IMR-90 (cell line): Measurements from ENCODE around the gene C11orf42. TPM values are rescaled to one million over a fixed set of nuclear protein-coding genes. Genes with fewer than 3 reads are reported as not detected.

ENCODE experiments used
- ATAC-seq: fragments of 200-7000 bp; cut with Tn5 transposase; 2 replicates; pipeline ENCODE4 v1.9.1; 2020; ENCODE audit warnings: low read depth, mild to moderate bottlenecking, moderate library complexity
- BruUV-seq: library from RNA; stranded (reverse); fragments of 400-500 nt; replicated peaks from 2 replicates; lab custom pipeline; 2021; lab: Mats Ljungman, UMichigan
- CTCF ChIA-PET: fragments of 300-600 bp; formaldehyde crosslinking; extraction: SDS; loops from one replicate; lab custom pipeline; 2021; ENCODE audit warnings: antibody characterized with exemption; lab: Yijun Ruan, JAX
- POLR2A ChIA-PET: fragments of 300-600 bp; sonication (Branson Sonifier 250); formaldehyde crosslinking; loops from one replicate; lab custom pipeline; 2022; ENCODE audit warnings: antibody characterized with exemption; ENCODE audit not compliant: unreplicated experiment; lab: Charles Lee
- DNase-seq: peaks from one replicate; pipeline ENCODE4 v3.0.0; 2013
- H2AFZ ChIP-seq: replicated peaks from 2 replicates; pipeline ENCODE3; 2013; ENCODE audit warnings: low read length, mild to moderate bottlenecking; ENCODE audit not compliant: poor library complexity
- H2AK5ac ChIP-seq: 2 replicates; pipeline ENCODE4 v1.6.1; 2013; ENCODE audit warnings: low read depth, low read length, inconsistent platforms
- H2AK9ac ChIP-seq: replicated peaks from 2 replicates; pipeline ENCODE3; 2013; ENCODE audit warnings: mild to moderate bottlenecking, low read depth, low read length, moderate library complexity; ENCODE audit not compliant: poor library complexity
- H2BK120ac ChIP-seq: 2 replicates; pipeline ENCODE4 v1.6.1; 2013; ENCODE audit warnings: low read depth, low read length, inconsistent platforms
- H2BK15ac ChIP-seq: 3 replicates; pipeline ENCODE4 v1.6.1; 2013; ENCODE audit warnings: low read depth, low read length, inconsistent platforms
- H2BK20ac ChIP-seq: 2 replicates; pipeline ENCODE4 v1.6.1; 2013; ENCODE audit warnings: low read depth, mild to moderate bottlenecking, inconsistent platforms, low read length, moderate library complexity
- H2BK5ac ChIP-seq: 2 replicates; pipeline ENCODE4 v1.6.1; 2013; ENCODE audit warnings: mild to moderate bottlenecking, low read depth, low read length, inconsistent platforms; ENCODE audit not compliant: poor library complexity, severe bottlenecking
- H3K14ac ChIP-seq: replicated peaks from 2 replicates; pipeline ENCODE4 v1.6.1; 2013; ENCODE audit warnings: low read depth, low read length, inconsistent platforms
- H3K18ac ChIP-seq: 2 replicates; pipeline ENCODE4 v1.6.1; 2013; ENCODE audit warnings: low read depth, low read length, control low read depth
- H3K23ac ChIP-seq: 2 replicates; pipeline ENCODE4 v1.6.1; 2013; ENCODE audit warnings: low read depth, low read length, inconsistent platforms
- H3K27ac ChIP-seq: 2 replicates; pipeline ENCODE4 v1.5.1; 2013; ENCODE audit warnings: mild to moderate bottlenecking, control low read depth, low read length; ENCODE audit not compliant: insufficient read depth
- H3K27me3 ChIP-seq: 2 replicates; pipeline ENCODE4 v1.6.1; 2013; ENCODE audit warnings: low read length; ENCODE audit not compliant: control insufficient read depth, insufficient read depth
- H3K36me3 ChIP-seq: 2 replicates; pipeline ENCODE4 v1.6.1; 2013; ENCODE audit warnings: low read length, mixed read lengths; ENCODE audit not compliant: control insufficient read depth, insufficient read depth
- H3K4ac ChIP-seq: 2 replicates; pipeline ENCODE4 v1.6.1; 2013; ENCODE audit warnings: low read depth, low read length, inconsistent platforms
- H3K4me1 ChIP-seq: 2 replicates; pipeline ENCODE4 v1.6.1; 2013; ENCODE audit warnings: low read length, mixed read lengths; ENCODE audit not compliant: control insufficient read depth, insufficient read depth
- H3K4me2 ChIP-seq: 2 replicates; pipeline ENCODE4 v1.6.1; 2013; ENCODE audit warnings: low read depth, mild to moderate bottlenecking, control low read depth, low read length, moderate library complexity
- H3K4me3 ChIP-seq: 2 replicates; pipeline ENCODE4 v1.5.1; 2013; ENCODE audit warnings: low read depth, mild to moderate bottlenecking, control low read depth, low read length, moderate library complexity; ENCODE audit not compliant: insufficient read depth
- H3K56ac ChIP-seq: 2 replicates; pipeline ENCODE4 v1.6.1; 2013; ENCODE audit warnings: low read length, inconsistent platforms; ENCODE audit not compliant: insufficient read depth; ENCODE audit errors: extremely low read depth
- H3K79me1 ChIP-seq, 2 experiments: 2 replicates each; pipeline ENCODE4 v1.6.1; 2013; ENCODE audit warnings: low read length in 2 of 2, inconsistent platforms in 1 of 2, low read depth in 1 of 2
- H3K9ac ChIP-seq: 2 replicates; pipeline ENCODE4 v1.6.1; 2013; ENCODE audit warnings: low read depth, low read length, control low read depth
- H3K9me1 ChIP-seq: 2 replicates; pipeline ENCODE4 v1.6.1; 2013; ENCODE audit warnings: low read length, inconsistent platforms; ENCODE audit not compliant: insufficient read depth
- H3K9me3 ChIP-seq: 2 replicates; pipeline ENCODE4 v1.6.1; 2013; ENCODE audit warnings: low read length; ENCODE audit not compliant: control insufficient read depth, insufficient read depth
- H4K20me1 ChIP-seq: 2 replicates; pipeline ENCODE4 v1.6.1; 2013; ENCODE audit warnings: low read length, inconsistent platforms; ENCODE audit not compliant: insufficient read depth
- H4K5ac ChIP-seq: 2 replicates; pipeline ENCODE4 v1.6.1; 2013; ENCODE audit warnings: mild to moderate bottlenecking, low read depth, low read length, control low read depth
- H4K8ac ChIP-seq, 2 experiments: 2 replicates each; pipeline ENCODE4 v1.6.1; 2013; ENCODE audit warnings: low read depth in 2 of 2, low read length in 2 of 2, control low read depth in 1 of 2, inconsistent platforms in 1 of 2
- H4K91ac ChIP-seq: 2 replicates; pipeline ENCODE4 v1.6.1; 2013; ENCODE audit warnings: low read depth, low read length, inconsistent platforms; ENCODE audit not compliant: insufficient read depth
- CEBPB ChIP-seq: IDR thresholded peaks from 2 replicates; pipeline ENCODE4 v1.6.1; 2012; ENCODE audit warnings: low read depth, low read length, improper control_type of control experiment
- WGBS, 2 experiments: methylation state at CpG; one replicate each; pipeline versions ENCODE4 v1.1.5 to v1.1.7; 2013; ENCODE audit warnings: missing lambda C conversion rate in 2 of 2; ENCODE audit not compliant: insufficient read length in 1 of 2; ENCODE audit errors: extremely low coverage in 2 of 2; 5-methylcytosine and 5-hydroxymethylcytosine counted together
- dilution Hi-C: fragments of 300-500 bp; cut with HindIII; formaldehyde crosslinking; loops from one replicate; pipeline ENCODE4 v1.14.3; 2018; ENCODE audit warnings: low sequenced_read_pairs; ENCODE audit not compliant: unreplicated experiment
- in situ Hi-C: fragments of 300-500 bp; cut with MboI; formaldehyde crosslinking; loops from 3 replicates; pipeline ENCODE4 v1.14.3; 2019; ENCODE audit warnings: low sequenced_read_pairs, inconsistent platforms, mixed read lengths
- intact Hi-C: fragments of 100-400 bp; cut with micrococcal nuclease; formaldehyde crosslinking; loops from 2 replicates; pipeline ENCODE4 v1.10.0; 2022
- polyA plus RNA-seq, 3 experiments: library from polyadenylated mRNA; depleted of rRNA; stranded (reverse); fragments of >200 nt; gene quantifications; 2 replicates each; pipeline ENCODE4 v1.2.3, GENCODE V29; 2012; ENCODE audit warnings: low replicate concordance in 1 of 3
- total RNA-seq: library from RNA; depleted of rRNA; stranded (reverse); fragments of >200 nt; gene quantifications from 2 replicates; pipeline ENCODE4 v1.2.3, GENCODE V29; 2012
- TF ChIP-seq, protein P1 (sequence below): fragments of 150-350 bp; IDR thresholded peaks from 2 replicates; pipeline ENCODE4 v1.6.1; 2016; ENCODE audit warnings: low read depth, mild to moderate bottlenecking, low read length, moderate library complexity, borderline replicate concordance

The C11orf42 gene
- total and polyA plus RNA-seq, 2 of the 4 experiments (the other 2 are of a cell fraction), result not detected

GRCh38 chr11:6200975-6201374 is 4.4 kb upstream of the C11orf42 start:
- ATAC-seq (no peak), DNase-seq (no peak)
- no TSS peak for BruUV-seq
- no peak overlapping the region for H3K9ac ChIP-seq
- no peak overlapping the region for H2AK9ac ChIP-seq
- H3K18ac ChIP-seq, result no peak overlapping the region
- intact Hi-C loops, result no loop called here
- no peaks in the 10 kb centered on the region for H3K9me3 ChIP-seq
- H3K14ac ChIP-seq, result no peak overlapping the region
- H3K79me1 ChIP-seq, result no peaks in the 10 kb centered on the region
- H2BK5ac ChIP-seq, result no peak overlapping the region
- H4K8ac ChIP-seq, result no peak overlapping the region
- dilution Hi-C loops, result no loop called here
- H3K27me3 ChIP-seq, result no peaks in the 10 kb centered on the region; the same call in 1 of the 2 replicates
- no peak overlapping the region for H3K27ac ChIP-seq
- H3K23ac ChIP-seq, result no peak overlapping the region
- H2BK15ac ChIP-seq, result no peak overlapping the region
- H3K4me1 ChIP-seq, result peaks cover 2% of the 10 kb centered on the region; the same call in 1 of the 2 replicates
- 0 out of 2 replicates have a peak, but pooled peaks have one; percentile 9 for TF ChIP-seq CEBPB
- TF ChIP-seq, protein P1, sequence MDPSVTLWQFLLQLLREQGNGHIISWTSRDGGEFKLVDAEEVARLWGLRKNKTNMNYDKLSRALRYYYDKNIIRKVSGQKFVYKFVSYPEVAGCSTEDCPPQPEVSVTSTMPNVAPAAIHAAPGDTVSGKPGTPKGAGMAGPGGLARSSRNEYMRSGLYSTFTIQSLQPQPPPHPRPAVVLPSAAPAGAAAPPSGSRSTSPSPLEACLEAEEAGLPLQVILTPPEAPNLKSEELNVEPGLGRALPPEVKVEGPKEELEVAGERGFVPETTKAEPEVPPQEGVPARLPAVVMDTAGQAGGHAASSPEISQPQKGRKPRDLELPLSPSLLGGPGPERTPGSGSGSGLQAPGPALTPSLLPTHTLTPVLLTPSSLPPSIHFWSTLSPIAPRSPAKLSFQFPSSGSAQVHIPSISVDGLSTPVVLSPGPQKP, result no peak
- no peak overlapping the region for H3K56ac ChIP-seq
- H4K20me1 ChIP-seq, result no peaks in the 10 kb centered on the region
- H2BK120ac ChIP-seq, result no peak overlapping the region
- in situ Hi-C loops, result no loop called here
- H2AK5ac ChIP-seq, result no peak overlapping the region
- no peak overlapping the region for H2BK20ac ChIP-seq
- H3K4ac ChIP-seq, result no peak overlapping the region
- H3K36me3 ChIP-seq, result peaks cover 2% of the 10 kb centered on the region; the same call in 1 of the 2 replicates
- CTCF ChIA-PET, result no interaction called here
- POLR2A ChIA-PET, result no interaction called here
- H3K4me3 ChIP-seq, result no peak overlapping the region
- H3K4me2 ChIP-seq, result no peak overlapping the region
- no peak overlapping the region for H4K5ac ChIP-seq
- WGBS, 2 experiments, result 100% methylated on average over 1 of the region's 4 CpGs; no CpG with 5 or more reads in 1 of the 2 experiments
- H4K91ac ChIP-seq, result no peak overlapping the region
- no peak overlapping the region for H2AFZ ChIP-seq
- no peaks in the 10 kb centered on the region for H3K9me1 ChIP-seq
